IMR-90 (cell line): ENCODE results near the gene RTCA. TPM values are rescaled to one million over a fixed set of nuclear protein-coding genes. Genes with fewer than 3 reads are reported as not detected.

ENCODE experiments used
- ATAC-seq: fragments of 200-7000 bp; cut with Tn5 transposase; 2 replicates; pipeline ENCODE4 v1.9.1; 2020; ENCODE audit warnings: low read depth, mild to moderate bottlenecking, moderate library complexity
- BruUV-seq: library from RNA; stranded (reverse); fragments of 400-500 nt; replicated peaks from 2 replicates; lab custom pipeline; 2021; lab: Mats Ljungman, UMichigan
- CTCF ChIA-PET: fragments of 300-600 bp; formaldehyde crosslinking; extraction: SDS; loops from one replicate; lab custom pipeline; 2021; ENCODE audit warnings: antibody characterized with exemption; lab: Yijun Ruan, JAX
- POLR2A ChIA-PET: fragments of 300-600 bp; sonication (Branson Sonifier 250); formaldehyde crosslinking; loops from one replicate; lab custom pipeline; 2022; ENCODE audit warnings: antibody characterized with exemption; ENCODE audit not compliant: unreplicated experiment; lab: Charles Lee
- DNase-seq: peaks from one replicate; pipeline ENCODE4 v3.0.0; 2013
- H2AFZ ChIP-seq: replicated peaks from 2 replicates; pipeline ENCODE3; 2013; ENCODE audit warnings: low read length, mild to moderate bottlenecking; ENCODE audit not compliant: poor library complexity
- H2AK5ac ChIP-seq: 2 replicates; pipeline ENCODE4 v1.6.1; 2013; ENCODE audit warnings: low read depth, low read length, inconsistent platforms
- H2AK9ac ChIP-seq: replicated peaks from 2 replicates; pipeline ENCODE3; 2013; ENCODE audit warnings: mild to moderate bottlenecking, low read depth, low read length, moderate library complexity; ENCODE audit not compliant: poor library complexity
- H2BK120ac ChIP-seq: 2 replicates; pipeline ENCODE4 v1.6.1; 2013; ENCODE audit warnings: low read depth, low read length, inconsistent platforms
- H2BK15ac ChIP-seq: 3 replicates; pipeline ENCODE4 v1.6.1; 2013; ENCODE audit warnings: low read depth, low read length, inconsistent platforms
- H2BK20ac ChIP-seq: 2 replicates; pipeline ENCODE4 v1.6.1; 2013; ENCODE audit warnings: low read depth, mild to moderate bottlenecking, inconsistent platforms, low read length, moderate library complexity
- H2BK5ac ChIP-seq: 2 replicates; pipeline ENCODE4 v1.6.1; 2013; ENCODE audit warnings: mild to moderate bottlenecking, low read depth, low read length, inconsistent platforms; ENCODE audit not compliant: poor library complexity, severe bottlenecking
- H3K14ac ChIP-seq: replicated peaks from 2 replicates; pipeline ENCODE4 v1.6.1; 2013; ENCODE audit warnings: low read depth, low read length, inconsistent platforms
- H3K18ac ChIP-seq: 2 replicates; pipeline ENCODE4 v1.6.1; 2013; ENCODE audit warnings: low read depth, low read length, control low read depth
- H3K23ac ChIP-seq: 2 replicates; pipeline ENCODE4 v1.6.1; 2013; ENCODE audit warnings: low read depth, low read length, inconsistent platforms
- H3K27ac ChIP-seq: 2 replicates; pipeline ENCODE4 v1.5.1; 2013; ENCODE audit warnings: mild to moderate bottlenecking, control low read depth, low read length; ENCODE audit not compliant: insufficient read depth
- H3K27me3 ChIP-seq: 2 replicates; pipeline ENCODE4 v1.6.1; 2013; ENCODE audit warnings: low read length; ENCODE audit not compliant: control insufficient read depth, insufficient read depth
- H3K36me3 ChIP-seq: 2 replicates; pipeline ENCODE4 v1.6.1; 2013; ENCODE audit warnings: low read length, mixed read lengths; ENCODE audit not compliant: control insufficient read depth, insufficient read depth
- H3K4ac ChIP-seq: 2 replicates; pipeline ENCODE4 v1.6.1; 2013; ENCODE audit warnings: low read depth, low read length, inconsistent platforms
- H3K4me1 ChIP-seq: 2 replicates; pipeline ENCODE4 v1.6.1; 2013; ENCODE audit warnings: low read length, mixed read lengths; ENCODE audit not compliant: control insufficient read depth, insufficient read depth
- H3K4me2 ChIP-seq: 2 replicates; pipeline ENCODE4 v1.6.1; 2013; ENCODE audit warnings: low read depth, mild to moderate bottlenecking, control low read depth, low read length, moderate library complexity
- H3K4me3 ChIP-seq: 2 replicates; pipeline ENCODE4 v1.5.1; 2013; ENCODE audit warnings: low read depth, mild to moderate bottlenecking, control low read depth, low read length, moderate library complexity; ENCODE audit not compliant: insufficient read depth
- H3K56ac ChIP-seq: 2 replicates; pipeline ENCODE4 v1.6.1; 2013; ENCODE audit warnings: low read length, inconsistent platforms; ENCODE audit not compliant: insufficient read depth; ENCODE audit errors: extremely low read depth
- H3K79me1 ChIP-seq, 2 experiments: 2 replicates each; pipeline ENCODE4 v1.6.1; 2013; ENCODE audit warnings: low read length in 2 of 2, inconsistent platforms in 1 of 2, low read depth in 1 of 2
- H3K9ac ChIP-seq: 2 replicates; pipeline ENCODE4 v1.6.1; 2013; ENCODE audit warnings: low read depth, low read length, control low read depth
- H3K9me1 ChIP-seq: 2 replicates; pipeline ENCODE4 v1.6.1; 2013; ENCODE audit warnings: low read length, inconsistent platforms; ENCODE audit not compliant: insufficient read depth
- H3K9me3 ChIP-seq: 2 replicates; pipeline ENCODE4 v1.6.1; 2013; ENCODE audit warnings: low read length; ENCODE audit not compliant: control insufficient read depth, insufficient read depth
- H4K20me1 ChIP-seq: 2 replicates; pipeline ENCODE4 v1.6.1; 2013; ENCODE audit warnings: low read length, inconsistent platforms; ENCODE audit not compliant: insufficient read depth
- H4K5ac ChIP-seq: 2 replicates; pipeline ENCODE4 v1.6.1; 2013; ENCODE audit warnings: mild to moderate bottlenecking, low read depth, low read length, control low read depth
- H4K8ac ChIP-seq, 2 experiments: 2 replicates each; pipeline ENCODE4 v1.6.1; 2013; ENCODE audit warnings: low read depth in 2 of 2, low read length in 2 of 2, control low read depth in 1 of 2, inconsistent platforms in 1 of 2
- H4K91ac ChIP-seq: 2 replicates; pipeline ENCODE4 v1.6.1; 2013; ENCODE audit warnings: low read depth, low read length, inconsistent platforms; ENCODE audit not compliant: insufficient read depth
- BHLHE40 ChIP-seq: fragments of 150-350 bp; IDR thresholded peaks from 2 replicates; pipeline ENCODE4 v1.6.1; 2016; ENCODE audit warnings: mild to moderate bottlenecking, low read depth, low read length
- CHD1 ChIP-seq: IDR thresholded peaks from 2 replicates; pipeline ENCODE4 v1.6.1; 2012; ENCODE audit warnings: low read depth, low read length, improper control_type of control experiment
- FOS ChIP-seq: fragments of 150-350 bp; IDR thresholded peaks from 2 replicates; pipeline ENCODE4 v1.6.1; 2016; ENCODE audit warnings: low read depth, low read length
- MAFK ChIP-seq: IDR thresholded peaks from 2 replicates; pipeline ENCODE4 v1.6.1; 2012; ENCODE audit warnings: low read depth, low read length, improper control_type of control experiment
- POLR2A ChIP-seq: IDR thresholded peaks from 2 replicates; pipeline ENCODE4 v1.6.1; 2012; ENCODE audit warnings: mild to moderate bottlenecking, low read depth, low read length
- RAD21 ChIP-seq: IDR thresholded peaks from 2 replicates; pipeline ENCODE4 v1.6.1; 2012; ENCODE audit warnings: low read length, improper control_type of control experiment
- SMC3 ChIP-seq: fragments of 150-350 bp; IDR thresholded peaks from 2 replicates; pipeline ENCODE4 v1.6.1; 2016; ENCODE audit warnings: low read depth, mild to moderate bottlenecking, antibody characterized with exemption, low read length, moderate library complexity
- USF2 ChIP-seq: fragments of 150-350 bp; IDR thresholded peaks from 2 replicates; pipeline ENCODE4 v1.6.1; 2017; ENCODE audit warnings: mild to moderate bottlenecking, antibody characterized with exemption, low read length, low read depth
- WGBS, 2 experiments: methylation state at CpG; one replicate each; pipeline versions ENCODE4 v1.1.5 to v1.1.7; 2013; ENCODE audit warnings: missing lambda C conversion rate in 2 of 2; ENCODE audit not compliant: insufficient read length in 1 of 2; ENCODE audit errors: extremely low coverage in 2 of 2; 5-methylcytosine and 5-hydroxymethylcytosine counted together
- dilution Hi-C: fragments of 300-500 bp; cut with HindIII; formaldehyde crosslinking; loops from one replicate; pipeline ENCODE4 v1.14.3; 2018; ENCODE audit warnings: low sequenced_read_pairs; ENCODE audit not compliant: unreplicated experiment
- in situ Hi-C: fragments of 300-500 bp; cut with MboI; formaldehyde crosslinking; loops from 3 replicates; pipeline ENCODE4 v1.14.3; 2019; ENCODE audit warnings: low sequenced_read_pairs, inconsistent platforms, mixed read lengths
- intact Hi-C: fragments of 100-400 bp; cut with micrococcal nuclease; formaldehyde crosslinking; loops from 2 replicates; pipeline ENCODE4 v1.10.0; 2022
- polyA plus RNA-seq, 3 experiments: library from polyadenylated mRNA; depleted of rRNA; stranded (reverse); fragments of >200 nt; gene quantifications; 2 replicates each; pipeline ENCODE4 v1.2.3, GENCODE V29; 2012; ENCODE audit warnings: low replicate concordance in 1 of 3
- total RNA-seq: library from RNA; depleted of rRNA; stranded (reverse); fragments of >200 nt; gene quantifications from 2 replicates; pipeline ENCODE4 v1.2.3, GENCODE V29; 2012

RTCA gene
- total and polyA plus RNA-seq, 2 of the 4 experiments (the other 2 are of a cell fraction), result 26.9 to 29.6 TPM

GRCh38 chr1:100302739-100303138, 36.7 kb downstream of the RTCA start:
- ATAC-seq, result no peak

More at GRCh38 chr1:100302739-100303138, 36.7 kb downstream of the RTCA start:
- dilution Hi-C loops (no loop called here), intact Hi-C loops (no loop called here), in situ Hi-C loops (no loop called here)
- no TSS peak for BruUV-seq
- Histone ChIP-seq H2BK15ac (no peak overlapping the region), H3K18ac (no peak overlapping the region), H2BK20ac (no peak overlapping the region), H2BK120ac (no peak overlapping the region), H4K91ac (no peak overlapping the region), H3K4me1 (no peaks in the 10 kb centered on the region), H3K9me3 (no peaks in the 10 kb centered on the region), H3K36me3 (no peaks in the 10 kb centered on the region), H2AFZ (no peak overlapping the region), H4K20me1 (no peaks in the 10 kb centered on the region), H3K9me1 (no peaks in the 10 kb centered on the region), H3K14ac (no peak overlapping the region), H3K9ac (no peak overlapping the region), H4K8ac (no peak overlapping the region), H4K5ac (no peak overlapping the region), H2AK5ac (no peak overlapping the region), H2AK9ac (no peak overlapping the region), H3K27me3 (no peaks in the 10 kb centered on the region; the same call in 1 of the 2 replicates), H3K56ac (no peak overlapping the region), H2BK5ac (no peak overlapping the region), H3K4me2 (no peak overlapping the region), H3K27ac (no peak overlapping the region), H3K23ac (no peak overlapping the region), H3K4me3 (no peak overlapping the region), H3K4ac (no peak overlapping the region), H3K79me1 (no peaks in the 10 kb centered on the region)
- no peak for DNase-seq
- ChIA-PET CTCF (no interaction called here), POLR2A (no interaction called here)
- TF ChIP-seq FOS (no peak), POLR2A (no peak), USF2 (no peak), SMC3 (no peak), MAFK (no peak), RAD21 (no peak), BHLHE40 (no peak), CHD1 (no peak)
- no CpG with 5 or more reads among the region's 2 CpGs for WGBS, 2 experiments
